Spleen (tissue), 7 donors: ENCODE measurements around the gene FBN2.

Experiments
- POLR2AphosphoS5 ChIP-seq, 3 donors: sonication (generic); formaldehyde crosslinking; IDR thresholded peaks; one replicate each; pipeline ENCODE4 v1.5.1; 2017; ENCODE audit warnings: antibody characterized with exemption in 3 of 3
- TF ChIP-seq, protein P1 (sequence below), 11 experiments: fragments of 200-600 bp in 7 of 11; fragments of 450-650 bp in 4 of 11; sonication (generic) in 4 of 11; IDR thresholded peaks in 8 of 11; conservative IDR thresholded peaks in 3 of 11; 1 replicate in 7 of 11; 2 replicates in 4 of 11; pipeline versions ENCODE4 v1.4.0 to v1.8.0; 2016 to 2021; ENCODE audit warnings: antibody characterized with exemption in 11 of 11, inconsistent platforms in 4 of 11, mild to moderate bottlenecking in 1 of 11
- donor health status: DM: no; HTN: no; CAD: no; lungs with moderate emphysema.
- donor health status: DM: no; HTN: no; CAD: no.
- donor health status: DM: no; HTN: no; CAD: no.

DNA sequence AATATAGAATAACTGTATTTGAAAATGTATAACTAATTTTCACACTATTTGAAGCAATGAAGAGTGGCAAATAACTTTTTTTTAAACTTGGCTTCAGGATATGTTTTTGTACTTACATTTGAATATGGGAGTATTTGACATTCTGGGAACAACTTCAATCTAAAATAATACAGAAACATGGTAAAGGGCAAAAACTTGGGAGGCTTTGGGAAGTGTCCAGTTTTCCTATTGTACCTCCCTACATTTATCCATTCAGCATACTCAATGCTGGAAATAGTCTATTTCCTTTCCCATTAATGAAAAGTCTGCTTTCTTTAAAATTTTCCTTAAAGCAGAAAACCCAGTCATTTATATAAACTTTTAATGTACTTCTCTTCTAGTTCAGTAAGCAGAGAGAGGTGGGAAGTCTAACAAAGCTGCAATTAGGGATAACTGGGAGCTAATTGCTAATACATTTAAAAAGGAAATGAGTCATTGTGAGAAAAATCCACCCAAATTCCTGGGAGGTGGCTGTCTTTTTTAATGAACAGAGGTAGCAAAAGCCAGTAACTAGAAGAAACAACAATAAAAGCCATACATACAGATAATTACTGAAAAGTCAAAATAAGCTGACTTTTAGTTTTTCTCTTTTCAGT lies 128.8 kb downstream of the FBN2 start:
- TF ChIP-seq, protein P1, sequence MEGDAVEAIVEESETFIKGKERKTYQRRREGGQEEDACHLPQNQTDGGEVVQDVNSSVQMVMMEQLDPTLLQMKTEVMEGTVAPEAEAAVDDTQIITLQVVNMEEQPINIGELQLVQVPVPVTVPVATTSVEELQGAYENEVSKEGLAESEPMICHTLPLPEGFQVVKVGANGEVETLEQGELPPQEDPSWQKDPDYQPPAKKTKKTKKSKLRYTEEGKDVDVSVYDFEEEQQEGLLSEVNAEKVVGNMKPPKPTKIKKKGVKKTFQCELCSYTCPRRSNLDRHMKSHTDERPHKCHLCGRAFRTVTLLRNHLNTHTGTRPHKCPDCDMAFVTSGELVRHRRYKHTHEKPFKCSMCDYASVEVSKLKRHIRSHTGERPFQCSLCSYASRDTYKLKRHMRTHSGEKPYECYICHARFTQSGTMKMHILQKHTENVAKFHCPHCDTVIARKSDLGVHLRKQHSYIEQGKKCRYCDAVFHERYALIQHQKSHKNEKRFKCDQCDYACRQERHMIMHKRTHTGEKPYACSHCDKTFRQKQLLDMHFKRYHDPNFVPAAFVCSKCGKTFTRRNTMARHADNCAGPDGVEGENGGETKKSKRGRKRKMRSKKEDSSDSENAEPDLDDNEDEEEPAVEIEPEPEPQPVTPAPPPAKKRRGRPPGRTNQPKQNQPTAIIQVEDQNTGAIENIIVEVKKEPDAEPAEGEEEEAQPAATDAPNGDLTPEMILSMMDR (IDR thresholded peaks at IDR 0.05 in 8 of 11, conservative IDR thresholded peaks at IDR 0.05 in 3 of 11) = no peak
- no peak for TF ChIP-seq POLR2AphosphoS5 (IDR thresholded peaks at IDR 0.05)
